H1 (cell line): ENCODE results near the gene LIMA1. TPM values are rescaled to one million over a fixed set of nuclear protein-coding genes. Genes with fewer than 3 reads are reported as not detected.

Experiments
- CTCF ChIA-PET: fragments of 300-600 bp; sonication (Branson Sonifier 250); formaldehyde crosslinking; loops from one replicate; lab custom pipeline; 2021; ENCODE audit not compliant: partially characterized antibody; lab: Charles Lee
- POLR2A ChIA-PET: fragments of 300-600 bp; sonication (Branson Sonifier 250); formaldehyde crosslinking; loops from one replicate; lab custom pipeline; 2021; ENCODE audit warnings: inconsistent platforms; ENCODE audit not compliant: partially characterized antibody; lab: Charles Lee
- DNase-seq, 2 experiments: peaks; one replicate each; pipeline versions ENCODE4 v3.0.0 to v3.0.0-alpha.2; 2010 to 2022; ENCODE audit warnings: low spot score in 2 of 2, low read depth in 1 of 2, mixed read lengths in 1 of 2
- FAIRE-seq: peaks from 2 replicates; lab custom pipeline; 2011; peaks lifted over from hg19 to GRCh38; lab: Jason Lieb, UNC
- H2AFZ ChIP-seq: 2 replicates; pipeline ENCODE4 v1.8.1; 2012; ENCODE audit warnings: low read length, inconsistent platforms
- H2AK5ac ChIP-seq: 2 replicates; pipeline ENCODE4 v1.6.1; 2013; ENCODE audit warnings: low read depth, low read length
- H2BK120ac ChIP-seq: replicated peaks from 2 replicates; pipeline ENCODE3; 2013; ENCODE audit warnings: low read depth, low read length, inconsistent platforms
- H2BK12ac ChIP-seq: 2 replicates; pipeline ENCODE4 v1.6.1; 2013; ENCODE audit warnings: low read depth, low read length
- H2BK15ac ChIP-seq: 2 replicates; pipeline ENCODE4 v1.6.1; 2013; ENCODE audit warnings: low read length
- H2BK20ac ChIP-seq: 2 replicates; pipeline ENCODE4 v1.6.1; 2013; ENCODE audit warnings: low read length
- H2BK5ac ChIP-seq: 2 replicates; pipeline ENCODE4 v1.6.1; 2013; ENCODE audit warnings: low read depth, low read length
- H3K14ac ChIP-seq: 2 replicates; pipeline ENCODE4 v1.6.1; 2013; ENCODE audit warnings: inconsistent platforms; ENCODE audit not compliant: insufficient read length
- H3K18ac ChIP-seq: 2 replicates; pipeline ENCODE4 v1.6.1; 2013; ENCODE audit warnings: low read length; ENCODE audit errors: extremely low read depth
- H3K23ac ChIP-seq: 2 replicates; pipeline ENCODE4 v1.6.1; 2013; ENCODE audit warnings: inconsistent platforms; ENCODE audit not compliant: insufficient read length
- H3K23me2 ChIP-seq: 2 replicates; pipeline ENCODE4 v1.6.1; 2013; ENCODE audit warnings: low read depth, low read length
- H3K27ac ChIP-seq: 2 replicates; pipeline ENCODE4 v1.6.1; 2011; ENCODE audit warnings: low read depth, low read length, inconsistent platforms
- H3K27me3 ChIP-seq, 4 experiments: replicated peaks in 1 of 4; 1 replicate in 1 of 4; 2 replicates in 3 of 4; pipeline versions ENCODE4 v1.6.1 to v1.8.1; 2011 to 2013; ENCODE audit warnings: low read length in 3 of 4, mild to moderate bottlenecking in 3 of 4, inconsistent platforms in 2 of 4, mixed read lengths in 2 of 4, moderate library complexity in 1 of 4; ENCODE audit not compliant: control insufficient read depth in 3 of 4, insufficient read depth in 3 of 4; ENCODE audit errors: extremely low read depth in 1 of 4
- H3K36me3 ChIP-seq, 4 experiments: 2 replicates each; pipeline versions ENCODE4 v1.6.1 to v1.8.1; 2011 to 2013; ENCODE audit warnings: mild to moderate bottlenecking in 4 of 4, low read length in 3 of 4, moderate library complexity in 2 of 4, control low read depth in 1 of 4, inconsistent platforms in 1 of 4; ENCODE audit not compliant: insufficient read depth in 4 of 4, control insufficient read depth in 2 of 4
- H3K4ac ChIP-seq: replicated peaks from 2 replicates; pipeline ENCODE3; 2013; ENCODE audit warnings: low read length, low read depth, mixed read lengths, inconsistent platforms; ENCODE audit not compliant: insufficient read length
- H3K4me1 ChIP-seq, 4 experiments: replicated peaks in 1 of 4; 1 replicate in 1 of 4; 2 replicates in 3 of 4; pipeline versions ENCODE4 v1.6.1 to v1.8.1; 2011 to 2013; ENCODE audit warnings: low read length in 3 of 4, inconsistent platforms in 2 of 4, mixed read lengths in 1 of 4; ENCODE audit not compliant: insufficient read depth in 4 of 4, control insufficient read depth in 3 of 4
- H3K4me2 ChIP-seq, 2 experiments: 2 replicates each; pipeline versions ENCODE4 v1.6.1 to v1.8.1; 2011 to 2013; ENCODE audit warnings: low read depth in 2 of 2, low read length in 2 of 2, control low read depth in 1 of 2, inconsistent platforms in 1 of 2, mild to moderate bottlenecking in 1 of 2; ENCODE audit not compliant: insufficient read depth in 1 of 2
- H3K4me3 ChIP-seq, 4 experiments: fragments of 200-600, 300-600 bp in 1 of 4; sonication (generic), shearing (Covaris generic), sonication (Bioruptor Twin) in 1 of 4; 2 replicates each; pipeline versions ENCODE4 v1.5.1 to v1.8.1; 2011 to 2016; ENCODE audit warnings: low read length in 4 of 4, low read depth in 3 of 4, control low read depth in 2 of 4, inconsistent platforms in 2 of 4, mild to moderate bottlenecking in 2 of 4, mixed read lengths in 1 of 4, moderate library complexity in 1 of 4; ENCODE audit not compliant: insufficient read depth in 2 of 4; ENCODE audit errors: extremely low read depth in 1 of 4
- H3K56ac ChIP-seq: replicated peaks from 2 replicates; pipeline ENCODE3; 2013; ENCODE audit warnings: low read depth, mild to moderate bottlenecking, mixed read lengths, low read length, inconsistent platforms; ENCODE audit not compliant: insufficient read length
- H3K79me1 ChIP-seq: 2 replicates; pipeline ENCODE4 v1.6.1; 2013; ENCODE audit warnings: low read depth, low read length, control low read depth
- H3K79me2 ChIP-seq, 2 experiments: 2 replicates each; pipeline versions ENCODE4 v1.6.1 to v1.8.1; 2012 to 2013; ENCODE audit warnings: low read length in 2 of 2, mild to moderate bottlenecking in 2 of 2, inconsistent platforms in 1 of 2; ENCODE audit not compliant: insufficient read depth in 2 of 2, control insufficient read depth in 1 of 2
- H3K9ac ChIP-seq, 4 experiments: replicated peaks in 1 of 4; 1 replicate in 1 of 4; 2 replicates in 3 of 4; pipeline versions ENCODE4 v1.6.1 to v1.8.1; 2011 to 2013; ENCODE audit warnings: low read depth in 3 of 4, low read length in 3 of 4, control low read depth in 2 of 4, mild to moderate bottlenecking in 2 of 4, moderate library complexity in 2 of 4, inconsistent platforms in 1 of 4; ENCODE audit errors: extremely low read depth in 1 of 4
- H3K9me3 ChIP-seq, 2 experiments: 2 replicates each; pipeline versions ENCODE4 v1.6.1 to v1.8.1; 2012 to 2013; ENCODE audit warnings: mild to moderate bottlenecking in 2 of 2, moderate library complexity in 2 of 2, control low read depth in 1 of 2, inconsistent platforms in 1 of 2, low read depth in 1 of 2, low read length in 1 of 2, mixed read lengths in 1 of 2; ENCODE audit not compliant: insufficient read depth in 2 of 2
- H4K20me1 ChIP-seq, 2 experiments: replicated peaks in 1 of 2; 2 replicates each; pipeline versions ENCODE3 to v1.8.1; 2011 to 2013; ENCODE audit warnings: inconsistent platforms in 2 of 2, low read length in 2 of 2, mild to moderate bottlenecking in 1 of 2; ENCODE audit not compliant: insufficient read depth in 2 of 2, control insufficient read depth in 1 of 2
- H4K5ac ChIP-seq: 2 replicates; pipeline ENCODE4 v1.6.1; 2013; ENCODE audit warnings: low read length, low read depth, mixed read lengths, inconsistent platforms; ENCODE audit not compliant: insufficient read length
- H4K8ac ChIP-seq: 2 replicates; pipeline ENCODE4 v1.8.0; 2013; ENCODE audit warnings: mild to moderate bottlenecking, moderate library complexity, low read length, inconsistent platforms; ENCODE audit not compliant: insufficient read depth; ENCODE audit errors: extremely low read depth
- H4K91ac ChIP-seq: replicated peaks from 2 replicates; pipeline ENCODE3; 2013; ENCODE audit warnings: low read length, mixed read lengths, inconsistent platforms; ENCODE audit not compliant: insufficient read length
- CEBPB ChIP-seq: IDR thresholded peaks from 2 replicates; pipeline ENCODE4 v1.6.1; 2012; ENCODE audit warnings: low read depth, low read length
- NRF1 ChIP-seq: IDR thresholded peaks from 2 replicates; pipeline ENCODE4 v1.6.1; 2011; ENCODE audit warnings: mild to moderate bottlenecking, low read depth, low read length, improper control_type of control experiment
- WGBS, 2 experiments: shearing (Covaris generic) in 1 of 2; methylation state at CpG; one replicate each; pipeline versions ENCODE4 v1.1.6 to v1.1.7; 2013 to 2015; ENCODE audit warnings: low lambda C conversion rate in 2 of 2, mixed read lengths in 2 of 2, inconsistent platforms in 1 of 2, low coverage in 1 of 2, missing lambda C conversion rate in 1 of 2; ENCODE audit not compliant: insufficient replicate concordance in 2 of 2, insufficient coverage in 1 of 2, insufficient read length in 1 of 2; ENCODE audit errors: extremely low coverage in 1 of 2, missing lambda C conversion rate in 1 of 2; 5-methylcytosine and 5-hydroxymethylcytosine counted together
- polyA plus RNA-seq, 7 experiments: library from polyadenylated mRNA; depleted of rRNA in 3 of 7; stranded (reverse) in 5 of 7; unstranded in 2 of 7; fragments of >200 nt in 5 of 7; fragments of 200-250 nt in 2 of 7; gene quantifications; 1 replicate in 5 of 7; 2 replicates in 1 of 7; 4 replicates in 1 of 7; pipeline versions ENCODE4 v1.2.1 to v1.2.3, GENCODE V29; 2011 to 2013; ENCODE audit warnings: missing spikeins in 2 of 7, mixed read lengths in 2 of 7
- total RNA-seq: library from RNA; stranded (reverse); fragmentation: NEBNext Ultra II Directional; extraction: Animal tissue kit (Norgen Biotek cat#: 25700); gene quantifications from 2 replicates; pipeline ENCODE4 v1.2.1, GENCODE V29; 2021

LIMA1 gene
- total and polyA plus RNA-seq, 2 of the 8 experiments (the other 6 are each of a cell fraction or from before 2014, with no cell fraction given): 12.7 to 47.6 TPM

DNA sequence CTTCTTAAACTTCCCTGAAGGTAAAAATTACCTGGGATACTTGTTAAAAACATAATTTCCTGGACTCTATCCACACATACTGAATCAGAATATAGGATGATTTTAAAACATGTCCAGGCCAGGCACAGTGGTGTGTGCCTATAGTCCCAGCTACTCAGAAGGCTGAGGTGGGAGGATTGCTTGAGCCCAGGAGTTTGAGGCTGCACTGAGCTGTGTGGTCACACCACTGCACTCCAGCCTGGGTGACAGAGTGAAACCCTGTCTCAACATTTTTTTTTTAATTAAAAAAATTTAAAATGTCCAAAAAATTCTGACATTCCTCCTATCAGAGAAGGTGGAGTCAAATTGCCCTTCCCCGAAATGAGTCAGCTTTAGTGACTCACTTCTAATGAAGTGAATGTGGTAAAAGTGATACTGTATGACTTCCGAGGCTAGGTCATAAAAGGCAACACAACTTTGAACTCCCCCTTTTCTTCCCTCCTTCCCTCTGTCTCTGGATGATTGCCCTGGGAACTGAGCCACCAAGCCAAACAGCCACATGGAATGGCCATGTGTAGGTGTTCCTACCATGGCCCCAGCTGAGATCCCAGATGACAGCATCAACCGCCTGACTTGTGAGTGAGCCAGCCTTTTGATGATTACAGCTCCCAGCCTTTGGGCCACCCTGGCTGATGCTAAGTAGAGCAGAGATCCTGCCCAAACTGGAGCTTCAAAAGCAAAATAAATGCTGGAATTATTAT, 36.3 kb downstream of the LIMA1 start:
- H3K79me1 ChIP-seq: no peaks in the 10 kb centered on the region
- DNase-seq (no peak), FAIRE-seq (no peak)
- H3K56ac ChIP-seq: no peak overlapping the region
- ChIA-PET CTCF (interaction anchor here (0.6 to 0.8 kb wide), 3 partner anchors 37 to 170 kb away, joined by 3 to 4 read pairs (median 3); partner anchors contain the start of gene LIMA1), POLR2A (interaction anchor here (0.9 kb wide), 1 partner anchor 14 kb away, joined by 3 read pairs; no protein-coding TSS in a partner anchor)
- H3K27ac ChIP-seq: no peak overlapping the region
- H2BK12ac ChIP-seq: no peak overlapping the region
- H3K9me3 ChIP-seq: no peaks in the 10 kb centered on the region
- no peak overlapping the region for H3K4me3 ChIP-seq
- H3K79me2 ChIP-seq: no peaks in the 10 kb centered on the region
- no peak overlapping the region for H4K8ac ChIP-seq
- no peaks in the 10 kb centered on the region for H4K20me1 ChIP-seq
- no peak overlapping the region for H2AFZ ChIP-seq
- no peak overlapping the region for H3K18ac ChIP-seq
- no peak overlapping the region for H2BK120ac ChIP-seq
- H3K9ac ChIP-seq: no peak overlapping the region
- H4K91ac ChIP-seq: no peak overlapping the region
- no peak overlapping the region for H2BK20ac ChIP-seq
- H3K36me3 ChIP-seq: no peaks in the 10 kb centered on the region
- H4K5ac ChIP-seq: no peak overlapping the region
- H3K4ac ChIP-seq: no peak overlapping the region
- no peak overlapping the region for H3K23ac ChIP-seq
- no peaks in the 10 kb centered on the region for H3K4me1 ChIP-seq
- H2BK5ac ChIP-seq: no peak overlapping the region
- no peak overlapping the region for H2BK15ac ChIP-seq
- H3K4me2 ChIP-seq: no peak overlapping the region
- no peak overlapping the region for H3K14ac ChIP-seq
- H2AK5ac ChIP-seq: no peak overlapping the region
- no peaks in the 10 kb centered on the region for H3K23me2 ChIP-seq
- 93% methylated on average over 3 of the region's 3 CpGs; no CpG with 5 or more reads in 1 of the 2 experiments for WGBS, 2 experiments
- H3K27me3 ChIP-seq: no peaks in the 10 kb centered on the region
- TF ChIP-seq NRF1: no peak
- TF ChIP-seq CEBPB: no peak
